Limb (tissue), 2 donors: ENCODE measurements around the gene GBP6.
"Not testable (repeated sequence)": the region's sequence is repeated elsewhere in the genome, so short reads cannot be mapped to it uniquely, and the experiment has no call there.

Source experiments
- DNase-seq, 2 donors: peaks; one replicate each; pipeline ENCODE4 v3.0.0-alpha.2; 2016; ENCODE audit errors: extremely low spot score in 2 of 2

Gene GBP6, protein sequence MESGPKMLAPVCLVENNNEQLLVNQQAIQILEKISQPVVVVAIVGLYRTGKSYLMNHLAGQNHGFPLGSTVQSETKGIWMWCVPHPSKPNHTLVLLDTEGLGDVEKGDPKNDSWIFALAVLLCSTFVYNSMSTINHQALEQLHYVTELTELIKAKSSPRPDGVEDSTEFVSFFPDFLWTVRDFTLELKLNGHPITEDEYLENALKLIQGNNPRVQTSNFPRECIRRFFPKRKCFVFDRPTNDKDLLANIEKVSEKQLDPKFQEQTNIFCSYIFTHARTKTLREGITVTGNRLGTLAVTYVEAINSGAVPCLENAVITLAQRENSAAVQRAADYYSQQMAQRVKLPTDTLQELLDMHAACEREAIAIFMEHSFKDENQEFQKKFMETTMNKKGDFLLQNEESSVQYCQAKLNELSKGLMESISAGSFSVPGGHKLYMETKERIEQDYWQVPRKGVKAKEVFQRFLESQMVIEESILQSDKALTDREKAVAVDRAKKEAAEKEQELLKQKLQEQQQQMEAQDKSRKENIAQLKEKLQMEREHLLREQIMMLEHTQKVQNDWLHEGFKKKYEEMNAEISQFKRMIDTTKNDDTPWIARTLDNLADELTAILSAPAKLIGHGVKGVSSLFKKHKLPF

DNA sequence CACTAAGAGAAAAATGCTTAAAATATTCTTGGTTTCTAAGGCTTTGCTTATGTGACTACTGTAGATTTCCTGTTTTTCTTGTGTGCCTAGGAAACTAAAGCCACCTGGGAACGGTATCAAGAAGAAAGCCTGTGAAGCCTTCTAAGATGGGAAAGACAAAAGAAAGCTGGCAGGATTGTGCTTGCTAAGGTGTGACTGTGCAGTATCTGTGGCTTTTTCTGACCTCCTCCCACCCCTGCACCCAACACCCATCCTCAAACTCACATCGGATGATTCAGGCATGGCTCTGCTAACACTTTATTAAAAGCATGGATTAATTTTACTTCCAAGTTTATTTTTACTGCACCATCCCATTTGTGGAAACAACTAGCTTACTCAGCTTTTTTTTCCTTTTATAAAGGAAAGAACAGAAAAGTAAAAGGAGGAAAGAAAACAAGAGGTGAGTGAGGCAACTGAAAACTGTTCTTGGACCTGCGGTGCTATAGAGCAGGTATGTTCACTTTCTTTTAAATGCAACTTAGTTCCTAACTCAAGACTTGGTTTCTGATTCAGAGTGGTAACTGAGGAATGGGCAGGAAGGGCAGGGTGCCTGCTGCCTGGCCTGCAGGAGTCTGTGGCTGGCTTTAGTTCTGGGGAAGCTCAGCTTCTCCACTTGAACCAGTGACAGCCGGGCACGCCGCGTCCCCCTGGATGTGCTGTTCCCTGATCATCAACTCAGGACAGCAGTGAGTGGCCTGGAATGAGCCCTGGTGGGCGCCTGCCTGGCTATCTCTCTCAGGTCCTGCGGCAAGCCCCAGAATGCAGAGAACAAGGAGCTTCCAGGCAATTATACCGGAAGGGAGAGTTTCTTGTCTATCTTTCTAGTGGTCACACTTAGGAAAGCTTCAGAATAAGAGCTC, at the start of gene GBP6:
Gene GBP6 (plus strand): TSS at position 422 of the 899 bp plus-strand sequence. CDS start 4,493 bp downstream, outside the sequence.
- no peak for DNase-seq

DNA sequence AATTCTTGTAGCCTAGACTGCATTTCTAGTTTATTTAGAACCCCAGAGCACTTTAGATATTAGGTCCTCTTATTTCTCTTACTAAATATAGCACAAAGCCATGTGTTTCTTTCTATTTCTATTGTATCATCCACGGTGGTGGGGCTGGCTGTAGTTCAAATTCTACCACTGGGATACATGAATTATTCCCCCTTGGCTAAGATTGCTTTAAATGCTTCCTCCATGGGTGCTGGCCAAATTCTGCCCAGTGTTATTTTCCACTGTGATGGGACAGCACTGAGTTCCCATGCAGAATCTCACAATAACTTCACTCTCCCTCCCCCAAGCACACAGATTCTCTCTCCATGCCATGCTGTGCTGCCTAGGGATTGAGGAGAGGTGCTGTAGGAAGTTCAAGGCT, 41.5 kb upstream of the GBP6 start:
- DNase-seq = no peak

GRCh38 chr1:89331890-89332289, 32.0 kb upstream of the GBP6 start:
- DNase-seq = no peak

GRCh38 chr1:89332461-89332860, 31.4 kb upstream of the GBP6 start:
- DNase-seq = no peak

DNA sequence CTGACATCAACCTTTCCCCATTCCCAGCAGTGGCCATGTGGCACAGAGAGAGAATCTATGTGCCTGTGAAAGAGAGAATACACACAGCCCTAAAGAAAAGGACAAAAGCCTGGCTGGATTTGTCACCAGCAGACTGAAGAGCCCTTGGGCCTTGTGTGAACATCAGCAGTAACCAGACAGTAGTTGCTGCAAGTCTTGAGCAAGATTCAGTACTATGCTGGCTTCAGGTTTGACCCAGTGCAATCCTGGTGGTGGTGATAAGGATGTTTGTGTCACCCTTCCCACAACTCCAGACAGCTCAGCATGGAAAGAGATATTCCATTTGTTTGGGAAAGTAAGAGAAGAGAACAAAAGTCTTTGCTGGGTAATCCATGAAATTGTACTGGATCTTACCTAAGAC, 28.4 kb upstream of the GBP6 start:
- no peak for DNase-seq

GRCh38 chr1:89337903-89338302, 26.0 kb upstream of the GBP6 start:
- no peak for DNase-seq

GRCh38 chr1:89339039-89339438, 24.8 kb upstream of the GBP6 start:
- no peak for DNase-seq

GRCh38 chr1:89345479-89345878, 18.4 kb upstream of the GBP6 start:
- not testable (repeated sequence) for DNase-seq

- no peak for DNase-seq
Observed at GRCh38 chr1:89347296-89347695, 16.6 kb upstream of the GBP6 start.

DNA sequence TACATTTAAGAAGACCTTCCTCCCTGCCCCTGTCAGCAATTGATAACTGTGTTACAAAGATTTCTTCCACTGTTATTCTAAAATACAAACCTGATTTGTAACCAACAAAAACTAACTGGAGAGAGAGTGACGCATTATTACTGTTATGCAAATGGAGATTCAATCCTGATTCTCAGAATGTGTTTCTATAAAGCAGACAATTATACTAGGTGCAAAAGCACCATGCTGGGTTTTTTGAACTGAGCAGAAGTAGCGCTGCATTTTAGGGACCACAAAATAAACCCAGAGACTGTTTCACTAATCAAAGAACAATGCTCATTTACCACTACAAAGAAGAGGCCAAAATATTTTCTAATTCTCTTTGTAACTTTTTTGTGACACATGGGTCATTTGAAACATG, 13.6 kb upstream of the GBP6 start:
- no peak for DNase-seq

- DNase-seq = no peak
Observed at GRCh38 chr1:89351597-89352311, 12.1 kb upstream of the GBP6 start.

GRCh38 chr1:89352421-89352820, 11.4 kb upstream of the GBP6 start:
- no peak for DNase-seq

DNA sequence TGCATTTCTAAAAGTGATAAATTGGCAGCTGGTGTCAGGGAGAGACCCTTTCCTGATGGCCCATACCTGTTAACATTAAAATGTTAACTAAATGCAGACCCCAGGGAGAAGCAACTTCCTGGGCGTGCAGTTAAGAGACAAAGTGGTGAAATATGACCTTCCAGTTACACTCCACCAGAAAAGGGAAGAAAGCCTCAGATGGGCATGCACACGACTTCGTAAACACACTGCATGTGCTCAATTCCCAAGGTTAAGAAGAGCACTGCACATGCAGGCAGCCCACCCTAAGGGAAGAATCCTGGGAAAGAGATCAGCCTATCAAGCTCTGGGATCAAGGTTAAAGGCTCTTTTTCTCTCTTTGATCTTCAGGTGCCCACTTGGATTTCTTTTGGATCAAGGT, 9.7 kb upstream of the GBP6 start:
- DNase-seq = no peak

DNA sequence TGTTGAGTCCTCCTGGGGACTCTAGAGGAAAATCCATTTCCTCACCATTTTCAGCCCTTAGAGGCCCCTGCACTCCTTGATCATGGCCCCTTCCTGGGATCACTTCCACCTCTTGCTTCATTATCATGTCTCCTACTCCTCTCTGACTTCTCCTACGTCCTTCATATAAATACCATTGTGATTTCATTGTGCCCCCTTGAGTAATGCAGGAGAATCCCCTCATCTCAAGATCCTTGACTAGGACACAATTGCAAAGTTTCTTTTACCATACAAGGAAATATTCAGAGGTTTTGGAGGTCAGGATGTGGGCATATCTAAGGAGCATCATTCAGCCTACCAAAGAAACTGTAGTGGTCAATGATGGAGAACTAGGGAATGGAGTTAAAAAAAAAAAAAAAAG, 8.8 kb upstream of the GBP6 start:
- DNase-seq = no peak

DNA sequence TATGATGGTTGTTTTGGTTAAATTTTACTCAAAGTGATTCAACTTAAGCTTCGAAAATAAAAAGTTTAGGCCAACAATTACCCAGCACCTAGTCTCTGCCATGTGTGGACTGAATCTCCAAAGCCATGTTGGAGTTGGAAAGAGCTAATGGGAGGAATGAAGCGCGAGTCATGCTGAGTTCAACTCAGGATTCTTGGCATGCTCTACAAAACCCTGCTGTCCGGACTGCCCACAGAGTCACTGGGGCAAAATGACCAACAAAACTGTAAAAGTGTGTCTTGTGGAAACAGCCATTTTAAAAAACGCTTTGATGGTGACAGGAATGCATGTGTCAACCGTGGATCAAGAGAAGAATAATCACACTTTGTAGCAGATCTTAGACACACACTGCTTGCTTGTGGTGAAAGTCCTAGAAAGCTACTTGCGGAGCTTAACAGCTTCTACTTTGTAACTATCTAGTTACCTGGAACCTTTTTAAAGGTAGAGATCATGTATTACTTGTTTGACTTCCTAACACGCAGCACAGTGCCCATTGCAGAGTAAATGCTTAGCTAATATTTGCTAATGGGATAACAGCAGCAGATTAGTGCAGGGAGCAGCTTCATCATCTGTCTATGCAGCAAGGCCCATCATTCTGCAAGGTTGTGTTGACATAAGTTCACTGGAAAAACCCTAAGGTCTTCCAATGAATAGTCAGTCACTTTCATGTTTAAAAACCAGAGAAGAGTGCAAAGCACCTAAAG, 7.0 kb upstream of the GBP6 start:
- no peak for DNase-seq

DNA sequence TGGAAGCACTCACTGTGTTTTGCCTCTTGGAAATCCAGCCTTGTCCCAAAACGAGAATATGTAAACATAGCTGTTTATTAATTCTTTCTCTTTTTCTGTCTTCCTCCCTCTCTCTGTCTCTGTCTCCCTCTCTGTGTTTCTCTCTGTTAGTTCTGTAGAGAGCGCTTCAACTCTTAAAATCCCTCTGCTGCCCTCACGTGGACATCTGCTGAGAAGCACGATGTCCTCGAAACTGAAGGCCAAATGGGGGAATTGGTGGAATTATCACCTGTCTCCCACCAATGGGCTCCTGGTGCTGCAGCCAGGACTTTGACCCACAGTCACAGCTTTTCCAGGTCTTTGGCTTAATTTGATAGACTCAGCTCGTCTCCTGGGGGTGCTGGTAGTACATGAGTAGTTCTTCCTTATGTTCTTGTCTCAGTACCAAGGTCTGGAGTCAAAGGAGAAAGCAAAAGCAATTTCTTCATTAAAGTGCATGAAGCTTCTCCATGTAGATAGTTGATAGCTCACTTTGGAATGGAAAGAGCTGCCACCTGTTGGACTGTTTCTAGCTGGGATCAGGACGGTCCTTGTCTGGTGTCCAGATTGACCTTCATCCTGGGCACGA, 5.5 kb upstream of the GBP6 start:
- peak; percentile 64 to 79 for DNase-seq

GRCh38 chr1:89360716-89361115, 3.1 kb upstream of the GBP6 start:
- DNase-seq = no peak

DNA sequence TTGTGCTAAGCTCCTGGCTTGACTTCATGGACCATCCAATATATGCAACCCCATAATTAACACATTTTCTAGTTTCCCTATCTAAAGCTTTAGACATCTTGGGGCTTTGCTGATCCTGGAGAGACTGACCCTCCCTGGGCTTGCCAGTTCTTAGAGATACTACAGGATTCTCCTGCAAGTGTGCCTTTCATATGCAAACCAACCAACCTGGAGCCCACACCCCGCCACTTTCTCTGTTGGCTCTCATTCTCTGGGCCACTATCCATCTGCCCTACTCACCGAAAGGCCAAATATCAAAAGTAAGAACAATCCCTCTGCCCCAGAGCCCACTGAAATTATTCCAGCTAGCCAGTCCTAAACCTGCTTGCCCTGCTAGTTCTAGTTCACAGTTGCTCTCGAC, 2.2 kb upstream of the GBP6 start:
- no peak for DNase-seq

DNA sequence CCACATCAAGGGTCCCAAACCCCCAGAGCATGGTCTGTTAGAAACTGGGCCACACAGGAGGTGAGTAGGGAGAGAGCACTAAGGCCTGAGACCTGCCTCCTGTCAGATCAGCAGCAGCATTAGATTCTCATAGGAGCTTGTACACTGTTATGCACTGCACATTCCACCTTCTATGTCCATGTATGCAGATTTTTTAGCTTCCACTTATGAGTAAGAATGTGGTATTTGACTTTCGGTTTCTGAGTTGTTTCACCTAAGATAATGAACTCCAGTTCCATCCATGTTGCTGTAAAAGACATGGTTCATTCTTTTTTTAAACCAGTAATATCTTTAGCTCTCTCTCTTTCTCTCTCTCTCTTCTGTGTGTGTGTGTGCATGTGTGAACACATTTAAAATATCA, 663 bp upstream of the GBP6 start:
- DNase-seq = no peak

DNA sequence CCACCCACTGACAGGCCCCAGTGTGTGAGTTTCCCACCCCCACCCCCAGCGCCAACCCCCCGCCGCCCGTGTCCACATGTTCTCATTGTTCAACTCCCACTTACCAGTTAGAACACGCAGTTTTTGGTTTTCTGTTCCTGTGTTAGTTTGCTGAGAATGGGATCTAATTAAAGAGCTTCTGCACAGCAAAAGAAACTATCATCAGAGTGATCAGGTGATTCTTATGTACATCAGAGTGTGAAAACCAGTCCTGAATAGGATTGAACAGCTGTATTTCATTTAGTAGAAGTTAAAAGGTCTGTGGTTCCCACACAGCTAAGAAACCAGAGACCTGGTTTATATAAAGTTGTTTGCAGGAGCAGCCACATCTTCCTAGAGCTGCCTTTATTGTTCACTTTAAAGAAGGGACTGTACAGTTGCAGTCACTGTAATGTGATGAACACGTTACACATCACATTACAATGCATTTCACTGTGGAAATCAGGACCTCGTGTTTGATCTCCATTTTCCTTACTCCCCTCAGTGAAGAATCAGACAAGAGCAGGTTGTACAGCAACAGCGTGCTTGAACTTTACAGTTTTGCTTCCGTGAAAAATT, 1.2 kb downstream of the GBP6 start:
- DNase-seq = no peak
